NCI-H2029 treated with DMSO at 0.1 percent for 48 hours (cell line): ENCODE data around the gene SERPINA1.

Experiments
- DNase-seq: peaks from one replicate; lab custom pipeline; 2025; lab: John Stamatoyannopoulos, UW

SERPINA1 gene

DNA sequence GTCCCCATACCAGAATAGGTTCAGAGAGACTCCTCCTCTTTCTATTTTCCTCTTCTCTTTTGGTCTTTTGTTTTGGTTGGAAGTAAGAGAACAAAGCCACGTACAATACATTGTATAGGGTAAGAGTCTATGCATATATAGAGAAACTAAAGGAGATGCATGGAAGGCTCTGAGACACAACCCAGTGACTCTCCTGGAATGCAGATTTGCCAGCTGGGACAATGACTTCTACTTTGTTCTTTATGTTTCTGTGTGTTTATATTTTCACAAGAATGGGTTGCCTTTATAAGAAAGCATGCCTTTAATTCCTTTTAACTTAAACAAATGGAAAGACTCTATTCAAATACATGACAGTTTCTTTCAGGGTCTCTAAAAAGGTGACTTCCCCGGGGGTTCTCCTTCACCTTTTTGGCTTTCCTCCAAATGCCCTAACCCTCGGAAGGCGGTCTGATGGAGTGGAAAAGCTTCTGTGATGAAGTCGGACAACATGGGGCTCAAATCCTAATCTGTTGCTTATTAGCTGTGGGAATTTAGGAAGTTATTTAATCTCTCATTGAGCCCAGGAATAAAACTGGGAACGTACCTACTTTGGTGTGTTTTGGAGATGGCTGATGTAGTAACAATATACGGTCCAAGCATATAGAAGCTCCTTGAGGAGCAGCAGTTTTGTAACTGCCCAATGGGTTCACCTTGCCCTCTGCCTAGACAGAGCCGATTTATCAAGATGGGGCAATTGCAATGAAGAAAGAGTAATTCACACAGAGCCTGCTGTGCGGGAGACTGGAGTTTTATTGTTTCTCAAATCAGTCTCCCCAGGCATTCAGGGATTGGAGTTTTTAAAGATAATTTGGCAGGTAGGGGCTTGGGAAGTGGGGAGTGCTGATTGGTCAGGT is 9.1 kb upstream of the SERPINA1 start:
- DNase-seq, result no peak

DNA sequence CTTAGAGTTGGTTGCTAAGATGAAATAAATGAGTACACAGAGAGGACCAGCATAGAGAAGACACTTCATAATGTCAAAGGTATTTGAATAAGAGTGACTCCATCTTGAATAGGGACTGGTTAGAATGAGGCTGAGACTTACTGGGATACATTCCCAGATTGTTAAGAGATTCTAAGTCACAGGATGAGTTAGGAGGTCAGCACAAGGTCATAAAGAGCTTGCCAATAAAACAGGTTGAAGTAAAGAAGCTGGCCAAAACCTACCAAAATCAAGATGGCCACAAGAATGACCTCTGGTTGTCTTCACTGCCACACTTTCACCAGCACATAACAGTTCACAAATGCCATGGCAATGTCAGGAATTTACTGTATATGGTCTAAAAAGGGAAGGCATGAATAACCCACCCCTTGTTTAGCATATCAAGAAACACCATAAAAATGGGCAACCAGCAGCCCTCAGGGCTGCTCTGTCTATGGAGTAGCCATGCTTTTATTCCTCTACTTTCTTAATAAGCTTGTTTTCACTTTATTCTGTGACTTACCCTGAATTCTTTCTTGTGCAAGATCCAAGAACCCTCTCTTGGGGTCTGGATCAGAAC is 8.3 kb upstream of the SERPINA1 start:
- no peak for DNase-seq

DNA sequence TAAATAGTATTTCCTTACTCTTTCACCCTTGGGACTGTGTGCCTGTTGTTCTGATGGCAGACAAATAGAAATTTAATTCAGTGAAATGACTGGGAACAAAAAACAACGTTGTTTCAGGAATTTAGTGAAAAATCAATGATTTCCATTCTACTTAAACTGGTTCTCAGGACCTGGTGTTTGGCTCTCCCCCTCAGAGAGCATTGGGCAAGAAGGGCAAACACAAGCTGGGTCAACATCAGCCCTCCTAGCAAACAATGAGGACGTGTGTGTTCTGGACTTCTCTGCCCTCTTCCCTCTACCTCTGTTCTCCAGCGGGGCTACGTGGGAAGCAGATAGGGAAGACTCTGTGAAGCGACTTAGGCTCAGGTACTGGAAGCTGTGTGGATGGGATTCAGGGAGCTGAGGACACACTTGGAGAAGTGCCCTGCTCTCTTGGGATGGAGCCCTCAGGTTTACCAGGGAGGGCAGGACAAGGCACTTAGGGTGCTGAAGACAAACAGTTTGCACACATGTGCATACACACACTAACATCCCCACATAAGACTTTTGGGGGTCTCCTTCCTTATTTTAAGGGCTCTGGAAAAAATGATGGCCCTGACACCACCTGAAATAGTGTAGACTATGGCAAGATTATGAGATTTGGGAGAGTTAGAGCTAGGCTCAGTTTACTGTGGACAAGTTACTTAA is 7.6 kb upstream of the SERPINA1 start:
- no peak for DNase-seq

DNA sequence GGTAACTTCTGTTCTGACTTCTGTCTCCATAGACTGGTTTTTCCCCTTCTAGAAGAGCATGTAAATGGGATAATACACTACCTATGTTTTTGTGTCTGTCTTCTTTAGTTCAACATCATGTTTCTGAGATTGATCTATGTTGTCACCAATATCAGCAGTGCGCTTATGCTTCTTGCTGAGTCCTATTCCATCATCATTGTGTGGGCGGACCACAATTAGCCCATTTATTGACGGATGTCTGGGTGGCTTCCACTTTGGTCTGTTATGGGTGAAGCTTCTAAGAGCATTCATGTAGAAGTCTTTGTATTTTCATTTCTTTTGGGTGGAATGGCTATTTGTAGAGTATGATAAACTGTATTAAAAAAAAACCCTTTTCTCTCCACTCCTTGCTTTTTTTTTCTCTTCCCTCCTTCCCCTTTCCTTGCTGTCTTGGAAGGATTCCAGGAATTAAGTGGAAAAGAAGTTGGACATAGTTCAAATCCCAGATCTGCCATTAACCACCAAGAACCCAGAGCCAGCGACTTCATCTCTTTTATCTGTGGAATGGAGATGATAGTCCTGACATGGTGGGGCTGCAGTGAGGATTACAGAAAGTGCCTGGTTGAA is 7.0 kb upstream of the SERPINA1 start:
- DNase-seq, result no peak

GRCh38 chr14:94394581-94395207 is 6.3 kb upstream of the SERPINA1 start:
- no peak for DNase-seq

DNA sequence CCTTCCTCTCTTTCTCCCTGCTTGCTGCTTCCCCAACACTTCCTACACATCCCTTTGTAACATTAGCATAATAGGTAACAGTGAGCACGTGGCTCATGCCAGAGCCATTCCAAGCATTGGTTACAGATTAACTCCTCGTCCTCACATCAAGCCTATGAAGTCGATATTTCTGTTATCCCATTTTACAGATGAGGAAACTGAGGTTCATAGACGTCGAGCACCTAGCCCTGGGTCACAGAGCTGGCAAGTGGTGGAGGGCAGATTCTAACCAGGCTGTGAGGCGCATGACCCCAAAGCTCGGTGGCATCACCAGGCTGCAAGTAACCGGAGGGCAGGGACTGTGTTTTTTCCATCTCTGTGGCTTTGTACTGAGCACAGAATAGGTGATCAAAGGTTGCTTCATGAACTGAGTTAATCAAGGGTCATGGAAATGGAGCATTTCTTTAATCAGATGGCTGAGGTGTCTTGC is 5.7 kb upstream of the SERPINA1 start:
- DNase-seq, result no peak

- no peak for DNase-seq
Observed at GRCh38 chr14:94393474-94393873, 5.1 kb upstream of the SERPINA1 start.

- DNase-seq, result no peak
Observed at GRCh38 chr14:94392510-94392935, 4.1 kb upstream of the SERPINA1 start.

- no peak for DNase-seq
Observed at GRCh38 chr14:94391281-94391975, 3.0 kb upstream of the SERPINA1 start.

DNA sequence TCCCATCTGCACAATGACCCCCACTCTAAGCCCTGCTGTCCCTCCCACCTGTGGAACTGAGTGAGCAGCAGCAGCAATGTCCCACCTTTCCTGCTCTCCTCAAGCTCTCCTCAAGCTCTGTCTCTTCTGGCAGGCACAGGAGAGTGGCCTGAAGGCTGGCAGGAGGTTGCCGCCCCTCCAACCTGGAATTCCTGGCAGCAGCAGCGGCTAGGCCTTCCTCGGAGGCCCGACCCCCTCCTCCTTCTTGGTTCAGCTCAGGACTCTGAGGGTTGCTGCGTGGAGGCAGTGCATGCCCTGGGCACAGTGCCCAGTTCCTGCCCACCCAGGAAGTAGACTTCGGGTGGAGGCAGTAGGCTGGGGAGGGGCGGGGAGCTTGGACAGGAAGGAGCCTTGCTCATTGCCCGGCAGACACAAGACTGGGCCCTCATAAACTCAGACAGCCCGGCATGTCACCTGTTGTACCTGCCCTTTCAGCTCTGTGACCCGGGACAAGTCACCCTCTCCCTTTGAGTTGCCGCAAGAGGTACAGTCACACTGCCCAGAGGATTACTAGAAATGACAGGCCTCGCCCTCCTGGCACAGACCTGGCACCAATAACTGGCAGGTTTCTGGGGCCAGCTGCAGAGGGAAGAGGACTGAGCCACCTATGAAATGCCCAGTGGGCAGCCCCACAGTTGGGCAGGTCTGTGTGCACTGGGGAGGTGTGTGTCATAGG is 2.1 kb upstream of the SERPINA1 start:
- no peak for DNase-seq

- DNase-seq, result no peak
Observed at GRCh38 chr14:94389731-94390371, 1.4 kb upstream of the SERPINA1 start.

- no peak for DNase-seq
Observed at GRCh38 chr14:94389104-94389469, 685 bp upstream of the SERPINA1 start.

- DNase-seq, result no peak
Observed at GRCh38 chr14:94388027-94388383, 397 bp downstream of the SERPINA1 start.

- no peak for DNase-seq
Observed at GRCh38 chr14:94387051-94388026, 1.1 kb downstream of the SERPINA1 start.

- no peak for DNase-seq
Observed at GRCh38 chr14:94386085-94387031, 2.0 kb downstream of the SERPINA1 start.

- DNase-seq, result no peak
Observed at GRCh38 chr14:94385553-94386057, 2.8 kb downstream of the SERPINA1 start.

- no peak for DNase-seq
Observed at GRCh38 chr14:94384342-94384741, 4.1 kb downstream of the SERPINA1 start.

DNA sequence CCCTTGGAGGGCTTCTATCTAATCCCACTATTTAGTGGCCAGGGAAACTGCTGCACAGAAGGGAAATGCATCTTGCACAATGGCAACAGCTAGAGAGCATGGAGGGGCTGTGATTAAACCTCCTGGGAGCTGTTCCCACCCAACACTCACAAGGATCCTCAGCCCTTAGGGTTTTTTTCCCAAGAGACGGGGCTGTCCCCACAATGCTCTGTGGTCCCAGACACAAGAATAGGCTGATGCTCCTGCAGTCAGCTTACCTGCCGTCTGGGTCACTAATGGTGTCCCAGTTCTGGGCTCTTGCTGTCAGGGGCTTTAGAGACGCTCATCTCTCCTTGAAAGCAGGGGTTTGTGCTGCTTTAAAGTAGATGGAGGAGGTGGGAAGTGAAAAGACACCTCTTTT is 4.6 kb downstream of the SERPINA1 start:
- no peak for DNase-seq
